H1 (cell line): ENCODE data around the gene CCL17. TPM values are rescaled to one million over a fixed set of nuclear protein-coding genes. Genes with fewer than 3 reads are reported as not detected.

Experiments used
- CTCF ChIA-PET: fragments of 300-600 bp; sonication (Branson Sonifier 250); formaldehyde crosslinking; loops from one replicate; lab custom pipeline; 2021; ENCODE audit not compliant: partially characterized antibody; lab: Charles Lee
- POLR2A ChIA-PET: fragments of 300-600 bp; sonication (Branson Sonifier 250); formaldehyde crosslinking; loops from one replicate; lab custom pipeline; 2021; ENCODE audit warnings: inconsistent platforms; ENCODE audit not compliant: partially characterized antibody; lab: Charles Lee
- DNase-seq, 2 experiments: peaks; one replicate each; pipeline versions ENCODE4 v3.0.0 to v3.0.0-alpha.2; 2010 to 2022; ENCODE audit warnings: low spot score in 2 of 2, low read depth in 1 of 2, mixed read lengths in 1 of 2
- FAIRE-seq: peaks from 2 replicates; lab custom pipeline; 2011; peaks lifted over from hg19 to GRCh38; lab: Jason Lieb, UNC
- H2AFZ ChIP-seq: 2 replicates; pipeline ENCODE4 v1.8.1; 2012; ENCODE audit warnings: low read length, inconsistent platforms
- H2AK5ac ChIP-seq: 2 replicates; pipeline ENCODE4 v1.6.1; 2013; ENCODE audit warnings: low read depth, low read length
- H2BK120ac ChIP-seq: replicated peaks from 2 replicates; pipeline ENCODE3; 2013; ENCODE audit warnings: low read depth, low read length, inconsistent platforms
- H2BK12ac ChIP-seq: 2 replicates; pipeline ENCODE4 v1.6.1; 2013; ENCODE audit warnings: low read depth, low read length
- H2BK15ac ChIP-seq: 2 replicates; pipeline ENCODE4 v1.6.1; 2013; ENCODE audit warnings: low read length
- H2BK20ac ChIP-seq: 2 replicates; pipeline ENCODE4 v1.6.1; 2013; ENCODE audit warnings: low read length
- H2BK5ac ChIP-seq: 2 replicates; pipeline ENCODE4 v1.6.1; 2013; ENCODE audit warnings: low read depth, low read length
- H3K14ac ChIP-seq: 2 replicates; pipeline ENCODE4 v1.6.1; 2013; ENCODE audit warnings: inconsistent platforms; ENCODE audit not compliant: insufficient read length
- H3K18ac ChIP-seq: 2 replicates; pipeline ENCODE4 v1.6.1; 2013; ENCODE audit warnings: low read length; ENCODE audit errors: extremely low read depth
- H3K23ac ChIP-seq: 2 replicates; pipeline ENCODE4 v1.6.1; 2013; ENCODE audit warnings: inconsistent platforms; ENCODE audit not compliant: insufficient read length
- H3K23me2 ChIP-seq: 2 replicates; pipeline ENCODE4 v1.6.1; 2013; ENCODE audit warnings: low read depth, low read length
- H3K27ac ChIP-seq: 2 replicates; pipeline ENCODE4 v1.6.1; 2011; ENCODE audit warnings: low read depth, low read length, inconsistent platforms
- H3K27me3 ChIP-seq, 4 experiments: replicated peaks in 1 of 4; 1 replicate in 1 of 4; 2 replicates in 3 of 4; pipeline versions ENCODE4 v1.6.1 to v1.8.1; 2011 to 2013; ENCODE audit warnings: low read length in 3 of 4, mild to moderate bottlenecking in 3 of 4, inconsistent platforms in 2 of 4, mixed read lengths in 2 of 4, moderate library complexity in 1 of 4; ENCODE audit not compliant: control insufficient read depth in 3 of 4, insufficient read depth in 3 of 4; ENCODE audit errors: extremely low read depth in 1 of 4
- H3K36me3 ChIP-seq, 4 experiments: 2 replicates each; pipeline versions ENCODE4 v1.6.1 to v1.8.1; 2011 to 2013; ENCODE audit warnings: mild to moderate bottlenecking in 4 of 4, low read length in 3 of 4, moderate library complexity in 2 of 4, control low read depth in 1 of 4, inconsistent platforms in 1 of 4; ENCODE audit not compliant: insufficient read depth in 4 of 4, control insufficient read depth in 2 of 4
- H3K4ac ChIP-seq: replicated peaks from 2 replicates; pipeline ENCODE3; 2013; ENCODE audit warnings: low read length, low read depth, mixed read lengths, inconsistent platforms; ENCODE audit not compliant: insufficient read length
- H3K4me1 ChIP-seq, 4 experiments: replicated peaks in 1 of 4; 1 replicate in 1 of 4; 2 replicates in 3 of 4; pipeline versions ENCODE4 v1.6.1 to v1.8.1; 2011 to 2013; ENCODE audit warnings: low read length in 3 of 4, inconsistent platforms in 2 of 4, mixed read lengths in 1 of 4; ENCODE audit not compliant: insufficient read depth in 4 of 4, control insufficient read depth in 3 of 4
- H3K4me2 ChIP-seq, 2 experiments: 2 replicates each; pipeline versions ENCODE4 v1.6.1 to v1.8.1; 2011 to 2013; ENCODE audit warnings: low read depth in 2 of 2, low read length in 2 of 2, control low read depth in 1 of 2, inconsistent platforms in 1 of 2, mild to moderate bottlenecking in 1 of 2; ENCODE audit not compliant: insufficient read depth in 1 of 2
- H3K4me3 ChIP-seq, 4 experiments: fragments of 200-600, 300-600 bp in 1 of 4; sonication (generic), shearing (Covaris generic), sonication (Bioruptor Twin) in 1 of 4; 2 replicates each; pipeline versions ENCODE4 v1.5.1 to v1.8.1; 2011 to 2016; ENCODE audit warnings: low read length in 4 of 4, low read depth in 3 of 4, control low read depth in 2 of 4, inconsistent platforms in 2 of 4, mild to moderate bottlenecking in 2 of 4, mixed read lengths in 1 of 4, moderate library complexity in 1 of 4; ENCODE audit not compliant: insufficient read depth in 2 of 4; ENCODE audit errors: extremely low read depth in 1 of 4
- H3K56ac ChIP-seq: replicated peaks from 2 replicates; pipeline ENCODE3; 2013; ENCODE audit warnings: low read depth, mild to moderate bottlenecking, mixed read lengths, low read length, inconsistent platforms; ENCODE audit not compliant: insufficient read length
- H3K79me1 ChIP-seq: 2 replicates; pipeline ENCODE4 v1.6.1; 2013; ENCODE audit warnings: low read depth, low read length, control low read depth
- H3K79me2 ChIP-seq, 2 experiments: 2 replicates each; pipeline versions ENCODE4 v1.6.1 to v1.8.1; 2012 to 2013; ENCODE audit warnings: low read length in 2 of 2, mild to moderate bottlenecking in 2 of 2, inconsistent platforms in 1 of 2; ENCODE audit not compliant: insufficient read depth in 2 of 2, control insufficient read depth in 1 of 2
- H3K9ac ChIP-seq, 4 experiments: replicated peaks in 1 of 4; 1 replicate in 1 of 4; 2 replicates in 3 of 4; pipeline versions ENCODE4 v1.6.1 to v1.8.1; 2011 to 2013; ENCODE audit warnings: low read depth in 3 of 4, low read length in 3 of 4, control low read depth in 2 of 4, mild to moderate bottlenecking in 2 of 4, moderate library complexity in 2 of 4, inconsistent platforms in 1 of 4; ENCODE audit errors: extremely low read depth in 1 of 4
- H3K9me3 ChIP-seq, 2 experiments: 2 replicates each; pipeline versions ENCODE4 v1.6.1 to v1.8.1; 2012 to 2013; ENCODE audit warnings: mild to moderate bottlenecking in 2 of 2, moderate library complexity in 2 of 2, control low read depth in 1 of 2, inconsistent platforms in 1 of 2, low read depth in 1 of 2, low read length in 1 of 2, mixed read lengths in 1 of 2; ENCODE audit not compliant: insufficient read depth in 2 of 2
- H4K20me1 ChIP-seq, 2 experiments: replicated peaks in 1 of 2; 2 replicates each; pipeline versions ENCODE3 to v1.8.1; 2011 to 2013; ENCODE audit warnings: inconsistent platforms in 2 of 2, low read length in 2 of 2, mild to moderate bottlenecking in 1 of 2; ENCODE audit not compliant: insufficient read depth in 2 of 2, control insufficient read depth in 1 of 2
- H4K5ac ChIP-seq: 2 replicates; pipeline ENCODE4 v1.6.1; 2013; ENCODE audit warnings: low read length, low read depth, mixed read lengths, inconsistent platforms; ENCODE audit not compliant: insufficient read length
- H4K8ac ChIP-seq: 2 replicates; pipeline ENCODE4 v1.8.0; 2013; ENCODE audit warnings: mild to moderate bottlenecking, moderate library complexity, low read length, inconsistent platforms; ENCODE audit not compliant: insufficient read depth; ENCODE audit errors: extremely low read depth
- H4K91ac ChIP-seq: replicated peaks from 2 replicates; pipeline ENCODE3; 2013; ENCODE audit warnings: low read length, mixed read lengths, inconsistent platforms; ENCODE audit not compliant: insufficient read length
- BRCA1 ChIP-seq: IDR thresholded peaks from 2 replicates; pipeline ENCODE4 v1.6.1; 2012; ENCODE audit warnings: low read depth, low read length, improper control_type of control experiment
- CBX8 ChIP-seq: fragments of 300-800, 300-1000 bp; sonication (generic); IDR thresholded peaks from 2 replicates; pipeline ENCODE4 v1.7.1; 2016; ENCODE audit warnings: low read depth, low read length, borderline replicate concordance
- CHD1 ChIP-seq: IDR thresholded peaks from 2 replicates; pipeline ENCODE4 v1.6.1; 2012; ENCODE audit warnings: low read depth, low read length, improper control_type of control experiment
- CREB1 ChIP-seq: IDR thresholded peaks from 2 replicates; pipeline ENCODE4 v1.6.1; 2012; ENCODE audit warnings: inconsistent platforms
- E2F6 ChIP-seq: IDR thresholded peaks from 2 replicates; pipeline ENCODE4 v1.6.1; 2012; ENCODE audit warnings: inconsistent platforms
- EP300 ChIP-seq, 2 experiments: IDR thresholded peaks; 1 replicate in 1 of 2; 2 replicates in 1 of 2; pipeline ENCODE4 v1.6.1; 2011 to 2012; ENCODE audit warnings: low read depth in 2 of 2, low read length in 2 of 2, mild to moderate bottlenecking in 2 of 2, borderline replicate concordance in 1 of 2, inconsistent platforms in 1 of 2, moderate library complexity in 1 of 2
- HDAC2 ChIP-seq, 2 experiments: fragments of 300-600 bp in 1 of 2; sonication (generic) in 1 of 2; IDR thresholded peaks; 2 replicates each; pipeline ENCODE4 v1.6.1; 2011 to 2012; ENCODE audit warnings: low read depth in 2 of 2, low read length in 2 of 2, mild to moderate bottlenecking in 2 of 2, moderate library complexity in 2 of 2, borderline replicate concordance in 1 of 2, inconsistent platforms in 1 of 2
- KDM5A ChIP-seq: fragments of 200-600 bp; IDR thresholded peaks from 2 replicates; pipeline ENCODE4 v1.7.1; 2012; ENCODE audit warnings: mild to moderate bottlenecking, low read length, inconsistent platforms, mixed read lengths
- MAFK ChIP-seq: IDR thresholded peaks from 2 replicates; pipeline ENCODE4 v1.6.1; 2012; ENCODE audit warnings: low read depth, mild to moderate bottlenecking, improper control_type of control experiment, low read length
- PHF8 ChIP-seq: fragments of 200-600 bp; sonication (generic); conservative IDR thresholded peaks from 2 replicates; pipeline ENCODE4 v1.7.1; 2012; ENCODE audit warnings: low read depth, mild to moderate bottlenecking, inconsistent platforms, low read length, moderate library complexity
- SP4 ChIP-seq: IDR thresholded peaks from 2 replicates; pipeline ENCODE4 v1.6.1; 2012; ENCODE audit warnings: low read length, inconsistent platforms
- SRF ChIP-seq: IDR thresholded peaks from 2 replicates; pipeline ENCODE4 v1.6.1; 2011; ENCODE audit warnings: mild to moderate bottlenecking, low read depth, low read length, moderate library complexity
- SUZ12 ChIP-seq: fragments of 200-600 bp; sonication (generic); IDR thresholded peaks from 2 replicates; pipeline ENCODE4 v1.6.1; 2012; ENCODE audit warnings: mild to moderate bottlenecking, inconsistent platforms, low read length, moderate library complexity, mixed read lengths
- TBP ChIP-seq: IDR thresholded peaks from 2 replicates; pipeline ENCODE4 v1.6.1; 2011; ENCODE audit warnings: low read depth, low read length, improper control_type of control experiment
- WGBS, 2 experiments: shearing (Covaris generic) in 1 of 2; methylation state at CpG; one replicate each; pipeline versions ENCODE4 v1.1.6 to v1.1.7; 2013 to 2015; ENCODE audit warnings: low lambda C conversion rate in 2 of 2, mixed read lengths in 2 of 2, inconsistent platforms in 1 of 2, low coverage in 1 of 2, missing lambda C conversion rate in 1 of 2; ENCODE audit not compliant: insufficient replicate concordance in 2 of 2, insufficient coverage in 1 of 2, insufficient read length in 1 of 2; ENCODE audit errors: extremely low coverage in 1 of 2, missing lambda C conversion rate in 1 of 2; 5-methylcytosine and 5-hydroxymethylcytosine counted together
- polyA plus RNA-seq, 7 experiments: library from polyadenylated mRNA; depleted of rRNA in 3 of 7; stranded (reverse) in 5 of 7; unstranded in 2 of 7; fragments of >200 nt in 5 of 7; fragments of 200-250 nt in 2 of 7; gene quantifications; 1 replicate in 5 of 7; 2 replicates in 1 of 7; 4 replicates in 1 of 7; pipeline versions ENCODE4 v1.2.1 to v1.2.3, GENCODE V29; 2011 to 2013; ENCODE audit warnings: missing spikeins in 2 of 7, mixed read lengths in 2 of 7
- total RNA-seq: library from RNA; stranded (reverse); fragmentation: NEBNext Ultra II Directional; extraction: Animal tissue kit (Norgen Biotek cat#: 25700); gene quantifications from 2 replicates; pipeline ENCODE4 v1.2.1, GENCODE V29; 2021

The CCL17 gene
- total and polyA plus RNA-seq, 2 of the 8 experiments (the other 6 are each of a cell fraction or from before 2014, with no cell fraction given) = not detected

GRCh38 chr16:57406881-57407280 is 2.3 kb downstream of the CCL17 start:
- Histone ChIP-seq H2AK5ac (no peak overlapping the region), H3K14ac (no peak overlapping the region), H3K4ac (no peak overlapping the region), H2BK120ac (no peak overlapping the region), H3K4me3 (no peak overlapping the region), H3K56ac (no peak overlapping the region), H3K27ac (no peak overlapping the region), H2BK20ac (no peak overlapping the region), H3K23me2 (peaks cover 9% of the 10 kb centered on the region; the same call in 1 of the 2 replicates), H2BK12ac (no peak overlapping the region), H4K91ac (no peak overlapping the region), H3K4me1 (no peaks in the 10 kb centered on the region; a peak in 2 of 7 replicates), H3K79me1 (no peaks in the 10 kb centered on the region), H3K23ac (no peak overlapping the region), H3K9me3 (no peaks in the 10 kb centered on the region; a peak in 1 of 4 replicates), H4K5ac (no peak overlapping the region), H3K9ac (no peak overlapping the region), H4K8ac (no peak overlapping the region), H2BK15ac (no peak overlapping the region), H2AFZ (no peak overlapping the region), H4K20me1 (peaks cover 0 to 4% of the 10 kb centered on the region in 2 experiments), H2BK5ac (no peak overlapping the region), H3K36me3 (no peaks in the 10 kb centered on the region), H3K4me2 (no peak overlapping the region), H3K27me3 (no peaks in the 10 kb centered on the region), H3K18ac (no peak overlapping the region), H3K79me2 (no peaks in the 10 kb centered on the region)
- FAIRE-seq = no peak
- POLR2A ChIA-PET = interaction anchor here (0.5 kb wide), 1 partner anchor 75 kb away, joined by 3 read pairs; no protein-coding TSS in a partner anchor
- CTCF ChIA-PET = interaction anchor here (4.3 kb wide), 1 partner anchor 11 kb away, joined by 39 read pairs; no protein-coding TSS in a partner anchor
- DNase-seq = no peak
- 89% methylated on average over 2 of the region's 2 CpGs; no CpG with 5 or more reads in 1 of the 2 experiments for WGBS, 2 experiments
- TF ChIP-seq SUZ12 (no peak), PHF8 (no peak), KDM5A (no peak), E2F6 (no peak), CBX8 (no peak), TBP (no peak), HDAC2 (IDR thresholded peaks at IDR 0.05; ENCODE audit: borderline replicate concordance in 1 of 2, low read depth in 2 of 2, low read length in 2 of 2) (no peak), BRCA1 (no peak), CHD1 (no peak), MAFK (no peak), SP4 (no peak), CREB1 (no peak), SRF (no peak), EP300 (IDR thresholded peaks at IDR 0.05; ENCODE audit: borderline replicate concordance in 1 of 2, low read depth in 2 of 2, low read length in 2 of 2) (no peak)
